Measurements from ENCODE around the gene RAP1GAP.

Gene RAP1GAP

DNA sequence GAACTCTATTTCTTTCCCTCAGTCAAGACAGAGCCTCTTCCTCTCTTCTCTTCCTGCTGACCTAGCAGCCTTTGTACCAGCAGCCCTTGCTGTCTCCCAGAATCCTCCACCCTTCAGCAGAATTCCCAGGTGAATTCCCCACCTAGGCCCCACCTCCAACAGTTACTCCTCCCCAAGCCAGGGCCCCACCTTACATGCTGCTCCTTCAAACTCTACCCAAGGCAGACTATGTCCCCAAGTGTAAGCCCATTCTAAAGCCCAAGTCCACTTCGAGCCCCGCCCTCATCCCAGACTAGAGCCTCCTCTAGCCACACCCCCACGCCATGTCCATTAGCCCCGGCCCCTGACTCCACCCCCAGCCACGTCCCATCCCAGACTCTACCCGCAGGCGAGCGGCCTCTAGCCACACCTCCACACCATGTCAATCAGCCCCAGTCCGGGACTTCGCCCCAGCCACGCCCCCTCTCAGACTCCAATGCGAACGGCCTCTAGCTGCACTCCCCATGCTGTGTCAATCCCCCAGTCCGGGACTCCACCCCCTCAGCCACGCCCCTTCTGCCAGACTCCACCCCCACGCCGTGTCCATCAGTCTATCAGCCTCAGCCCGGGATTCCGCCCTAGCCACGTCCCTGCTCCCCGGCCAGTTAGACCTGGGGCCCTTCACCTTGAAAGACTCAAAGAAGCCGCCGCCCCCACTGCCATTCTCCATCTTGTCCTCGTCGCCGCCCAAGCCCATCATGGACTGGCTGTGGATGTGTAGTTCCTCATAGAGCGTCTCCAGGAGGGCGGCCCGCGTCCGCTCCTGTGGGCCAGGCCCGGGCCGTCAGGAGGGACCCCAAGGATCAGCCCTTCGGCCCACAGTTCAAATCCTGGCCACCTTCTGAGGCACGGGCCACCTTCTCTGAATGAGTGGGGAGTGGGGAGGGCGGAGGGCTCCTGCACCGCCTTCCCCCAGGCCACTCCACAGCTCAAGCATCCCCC, 61.3 kb downstream of the RAP1GAP start:
- peak; percentile 99 for DNase-seq

DNA sequence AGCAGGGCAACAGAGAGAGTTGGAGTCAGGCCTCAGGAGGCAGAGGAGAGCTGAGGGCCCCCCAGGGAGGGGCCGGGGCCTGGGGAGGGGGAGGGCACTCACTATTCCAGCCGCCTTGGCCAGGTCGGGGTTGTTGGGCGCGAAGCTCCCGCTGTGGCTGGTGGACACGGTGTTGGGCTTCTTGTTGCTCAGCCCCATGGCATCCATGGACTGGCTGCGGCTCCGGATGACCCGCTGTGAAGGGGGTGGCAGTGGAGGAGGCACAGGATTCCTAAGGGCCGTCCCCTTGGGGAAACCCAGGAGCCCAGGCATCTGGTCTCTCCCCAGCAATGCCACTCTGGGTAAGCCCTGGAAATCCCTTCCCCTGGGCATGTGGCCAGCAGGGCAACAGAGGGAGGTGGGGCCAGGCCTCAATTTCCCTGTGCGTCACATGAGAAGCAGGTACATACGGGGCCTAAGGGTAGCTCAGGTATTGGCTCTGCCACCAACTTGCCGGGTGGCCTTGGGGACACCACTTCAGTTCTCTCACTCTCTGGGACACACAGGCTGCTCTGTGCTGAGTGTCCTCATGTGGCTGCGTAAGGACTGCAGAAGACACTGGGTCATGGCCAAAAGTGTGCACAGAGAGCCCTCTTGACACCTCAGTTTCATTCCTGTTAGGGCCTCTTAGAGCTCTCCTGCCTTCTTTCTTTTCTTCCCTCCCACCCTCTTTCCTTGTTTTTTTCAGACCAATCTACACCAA, 63.0 kb downstream of the RAP1GAP start:
- no peak for DNase-seq

DNA sequence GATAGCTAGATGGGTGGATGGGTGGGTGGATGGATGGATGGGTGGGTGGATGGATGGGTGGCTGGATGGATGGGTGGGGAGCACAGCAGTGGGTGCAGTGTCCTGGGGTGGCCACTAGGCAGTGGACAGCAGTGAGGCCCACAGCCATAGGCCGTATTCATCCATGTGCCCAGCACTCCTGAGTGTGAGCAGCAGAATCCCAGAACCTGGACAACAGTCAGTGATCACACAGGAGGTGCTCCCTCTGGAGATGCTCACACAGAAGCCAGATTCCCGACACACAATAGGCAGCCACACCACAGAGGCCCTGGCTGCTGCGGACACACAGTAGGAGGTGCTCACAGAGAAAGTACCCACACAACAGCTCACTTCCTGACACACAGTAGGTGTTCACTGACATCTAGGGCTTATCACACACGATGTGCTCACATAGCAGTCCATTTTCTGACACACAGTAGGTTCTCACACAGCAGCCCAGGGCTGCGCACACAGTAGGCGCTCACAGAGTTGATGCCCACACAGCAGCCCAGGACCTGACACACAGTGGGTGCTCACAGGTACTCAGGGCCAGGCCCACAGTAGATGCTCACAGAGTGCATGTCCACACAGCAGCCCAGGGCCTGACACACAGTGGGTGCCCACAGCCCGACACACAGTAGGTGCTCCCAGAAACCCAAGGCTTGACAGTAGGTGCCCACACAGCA, 64.0 kb downstream of the RAP1GAP start:
- no peak for DNase-seq

DNA sequence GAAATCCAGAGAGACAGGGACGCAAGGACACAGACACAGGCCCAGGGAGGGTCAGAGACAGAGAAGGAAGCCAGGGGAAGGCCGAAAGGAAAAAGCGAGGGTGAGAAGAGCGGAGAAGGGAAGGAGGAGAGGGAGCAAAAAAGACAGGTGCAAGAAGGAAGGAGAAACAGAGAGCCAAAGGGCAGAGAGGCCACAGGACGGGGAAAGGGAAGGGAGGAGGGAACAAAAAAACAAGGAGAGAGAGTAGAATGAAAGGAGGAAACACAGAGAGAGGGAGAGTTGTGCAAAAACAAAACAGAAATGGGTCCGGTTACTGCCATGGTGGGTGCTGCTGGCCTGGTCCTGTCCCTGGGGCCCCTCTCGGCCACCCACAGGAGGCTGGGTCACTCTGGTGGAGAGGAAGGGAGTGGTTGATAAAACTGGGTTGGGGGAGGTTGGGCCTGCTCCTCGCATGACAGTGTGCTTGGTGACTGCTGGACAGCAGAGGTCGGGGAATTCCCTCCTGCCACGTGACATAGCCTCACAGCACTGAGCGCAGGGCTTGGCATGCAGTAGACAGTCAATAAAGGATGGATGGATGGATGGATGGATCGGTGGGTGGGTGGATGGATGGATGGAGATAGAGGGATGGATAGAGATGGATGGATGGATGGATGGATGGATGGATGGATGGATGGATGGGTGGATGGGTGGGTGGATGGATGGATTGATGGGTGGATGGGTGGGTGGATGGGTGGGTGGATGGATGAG, 64.8 kb downstream of the RAP1GAP start:
- no peak for DNase-seq

DNA sequence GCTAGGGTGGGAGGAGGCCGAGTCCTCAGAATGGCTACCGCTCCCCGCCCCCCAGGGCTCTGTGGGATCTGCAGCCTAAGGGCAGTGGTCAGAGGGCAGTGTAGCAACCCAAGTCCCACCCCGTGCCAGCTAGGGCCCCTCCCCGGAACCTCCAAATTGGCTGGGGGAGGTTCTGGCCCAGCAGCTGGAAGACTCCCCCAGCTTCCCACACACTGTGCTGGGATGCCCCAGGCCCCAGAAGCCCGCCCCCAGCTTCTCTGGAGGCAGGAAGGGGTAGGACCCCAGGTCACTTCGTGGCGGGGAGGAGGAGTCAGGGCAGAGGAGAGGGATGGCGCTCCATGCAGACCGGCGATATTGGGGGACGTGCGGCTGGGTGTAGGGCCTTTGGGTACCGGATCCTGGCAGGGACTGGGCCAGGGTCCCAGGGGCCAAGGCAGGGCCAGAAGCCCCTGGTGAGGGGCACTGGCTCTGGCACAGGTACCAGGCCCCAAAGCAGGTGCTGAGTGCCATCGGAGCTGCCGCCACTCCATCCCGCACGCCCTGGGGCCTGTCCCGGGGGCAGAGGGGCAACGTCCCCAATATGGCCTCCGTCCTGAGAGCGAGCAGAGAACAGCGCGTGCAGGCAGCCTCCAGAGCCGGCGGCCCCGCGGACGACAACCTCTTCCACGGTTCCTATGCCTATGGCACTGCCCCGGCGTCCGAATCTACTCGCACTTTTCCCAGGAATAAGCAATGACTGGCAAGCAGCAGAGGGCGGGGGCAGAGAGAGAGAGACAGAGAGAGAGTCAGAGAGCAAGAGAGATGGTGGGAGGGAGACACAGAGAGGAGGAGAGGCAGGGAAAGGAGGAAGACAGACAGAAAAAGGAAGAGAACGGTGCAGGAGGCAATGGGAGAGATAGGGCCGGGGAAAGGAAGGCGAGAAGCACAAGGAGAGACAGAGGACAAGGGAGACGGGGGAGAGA, 65.7 kb downstream of the RAP1GAP start:
- DNase-seq: no peak

DNA sequence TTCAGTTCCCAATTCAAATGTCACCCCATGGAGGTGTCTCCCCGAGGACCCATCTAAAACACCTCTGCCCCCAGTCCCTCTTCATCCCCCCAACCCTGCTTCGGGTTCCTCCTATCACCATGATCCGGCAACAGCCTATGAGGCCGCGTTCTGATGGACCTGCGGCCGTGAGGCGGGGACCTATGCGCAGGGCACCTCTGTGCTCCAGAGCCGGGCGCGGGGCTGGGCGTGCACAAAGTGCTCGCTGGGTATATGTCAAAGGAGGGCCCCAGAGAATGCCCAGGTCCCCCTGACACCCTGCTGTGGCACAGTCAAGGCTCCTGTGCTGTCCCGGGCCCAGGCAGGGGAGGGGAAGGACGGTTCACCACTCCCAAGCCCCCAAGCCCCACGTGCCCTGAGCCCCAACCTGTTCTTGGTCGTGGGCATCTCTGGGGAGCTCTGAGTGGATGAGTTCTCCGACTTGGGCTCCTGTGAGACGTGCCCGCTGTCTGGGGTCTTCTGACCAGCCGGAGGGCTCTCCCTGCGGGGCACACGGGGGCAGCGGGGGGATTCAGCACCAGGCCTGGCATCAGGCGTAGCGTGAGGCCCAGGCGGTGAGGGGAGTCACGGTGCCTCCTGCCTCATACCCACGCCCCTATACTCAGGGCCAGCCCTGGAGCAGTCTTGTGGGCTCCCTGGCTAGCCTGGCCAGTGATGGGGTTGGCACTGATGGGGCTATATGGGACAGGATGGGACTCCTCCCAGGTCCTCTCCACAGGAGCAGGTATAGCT, 67.7 kb downstream of the RAP1GAP start:
- no peak for DNase-seq

DNA sequence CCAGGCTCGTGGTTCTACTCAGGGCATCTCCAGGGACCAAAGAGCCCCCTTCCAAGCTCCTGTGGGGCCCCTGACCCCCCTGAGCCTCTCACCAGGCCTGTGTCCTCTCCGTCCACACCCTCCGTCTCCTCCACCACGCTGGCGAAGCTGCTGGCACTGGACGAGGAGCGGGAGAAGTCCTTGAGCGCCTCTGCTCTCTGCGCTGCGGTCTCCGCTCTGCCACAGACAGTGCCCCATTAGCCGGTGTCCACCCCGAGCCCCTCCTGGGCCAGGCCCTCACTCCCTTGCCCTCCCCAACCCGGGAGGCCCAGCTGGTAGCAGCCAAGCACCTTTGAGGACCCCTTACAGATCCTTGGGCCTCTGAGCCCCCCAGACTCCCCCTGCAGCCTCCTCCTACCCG, 69.8 kb downstream of the RAP1GAP start:
- DNase-seq: no peak

DNA sequence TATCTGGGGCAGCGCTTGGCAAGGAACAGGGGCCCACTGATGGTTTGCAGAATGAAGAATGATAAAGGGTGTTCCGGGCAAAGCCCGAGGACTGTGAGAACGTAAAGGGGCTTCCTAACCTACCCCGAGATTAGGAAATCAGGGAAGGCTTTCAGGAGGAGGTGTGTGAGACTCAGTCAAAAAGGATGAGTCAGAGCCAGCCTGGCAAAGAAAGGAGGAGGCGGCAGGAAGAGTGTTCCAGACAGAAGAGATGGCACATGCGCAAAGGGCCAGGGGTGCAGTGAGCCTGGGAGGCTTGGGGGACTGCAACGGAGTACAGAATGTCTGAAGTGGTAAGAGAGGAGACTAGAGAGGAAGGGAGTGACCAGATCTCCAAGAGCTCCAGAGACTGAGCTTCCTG, 70.3 kb downstream of the RAP1GAP start:
- no peak for DNase-seq

DNA sequence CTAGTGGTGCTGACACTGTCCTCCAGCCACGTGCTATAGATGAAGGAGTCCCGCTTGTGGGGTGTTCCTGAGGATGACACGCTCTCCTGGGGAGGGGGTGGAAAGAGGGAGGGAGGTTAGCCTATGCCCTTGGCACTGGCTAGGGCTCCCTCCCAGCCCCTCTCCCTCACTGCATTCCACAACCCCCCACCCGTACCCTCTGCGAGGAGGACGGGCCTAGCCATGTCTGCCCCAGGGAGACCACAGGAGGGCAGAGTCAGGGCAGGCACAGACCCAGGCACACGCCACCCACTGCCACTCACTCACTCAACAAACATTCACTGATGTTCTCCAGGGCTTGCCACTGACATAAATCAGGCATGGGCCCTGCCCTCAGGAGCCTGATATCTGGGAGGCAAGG, 70.7 kb downstream of the RAP1GAP start:
- no peak for DNase-seq

DNA sequence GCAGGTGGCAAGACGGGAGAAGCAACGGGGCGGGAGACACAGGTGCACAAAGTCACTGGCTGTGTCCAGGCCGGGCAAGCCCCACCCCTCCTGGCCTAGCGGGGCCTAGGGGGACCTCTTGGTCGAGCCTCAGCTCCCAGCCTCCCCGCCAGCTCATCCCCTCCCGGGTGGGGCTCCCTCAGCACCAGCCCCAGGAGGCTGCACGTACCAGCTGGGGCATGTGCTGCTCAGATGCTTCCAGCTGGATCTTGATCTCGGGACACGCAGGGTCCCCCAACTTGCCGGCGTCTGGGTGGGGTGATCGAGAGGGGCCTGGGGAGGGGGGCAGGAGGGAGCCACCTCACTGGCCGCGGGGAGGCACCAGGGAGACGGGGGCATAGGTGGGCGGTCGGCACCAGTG, 71.4 kb downstream of the RAP1GAP start:
- DNase-seq: no peak

DNA sequence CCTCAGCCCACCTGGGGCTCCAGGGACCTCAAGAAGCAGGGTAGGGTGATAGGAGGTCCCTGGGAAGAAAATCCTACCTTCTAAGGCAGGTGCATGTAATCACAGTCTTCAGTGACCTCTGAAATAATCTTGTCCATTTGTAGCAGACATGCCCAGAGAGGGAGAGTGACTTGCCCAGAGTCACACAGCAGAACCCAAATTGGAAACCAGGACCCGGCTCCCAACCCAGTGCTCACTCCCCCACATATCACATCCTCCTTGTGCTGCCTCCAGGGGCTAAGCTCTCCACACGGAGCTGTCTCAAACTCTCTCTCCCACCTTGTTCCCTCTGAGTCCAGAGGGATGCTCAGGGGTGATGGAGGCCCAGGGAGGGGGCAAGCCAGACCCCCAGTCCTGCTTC, 72.5 kb downstream of the RAP1GAP start:
- no peak for DNase-seq

DNA sequence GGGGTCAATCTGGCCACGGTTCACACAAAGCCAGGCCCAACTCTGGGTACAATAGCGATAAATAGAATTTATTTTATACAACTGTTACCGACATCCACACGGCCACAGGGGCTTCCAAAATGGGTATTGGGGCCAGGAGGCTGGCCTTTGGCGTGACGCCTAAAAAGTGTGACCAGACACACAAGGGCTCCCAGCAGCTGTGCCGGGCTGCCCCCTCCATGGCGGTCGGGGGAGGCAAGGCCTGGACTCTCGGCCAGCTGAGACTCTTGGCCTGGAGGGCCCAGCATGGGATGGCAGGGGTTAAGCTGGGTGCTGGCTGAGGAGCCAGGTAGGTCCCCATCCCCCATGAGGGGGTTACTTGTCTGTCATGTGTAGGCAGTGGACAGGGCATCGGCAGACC, 73.0 kb downstream of the RAP1GAP start:
- DNase-seq: no peak

DNA sequence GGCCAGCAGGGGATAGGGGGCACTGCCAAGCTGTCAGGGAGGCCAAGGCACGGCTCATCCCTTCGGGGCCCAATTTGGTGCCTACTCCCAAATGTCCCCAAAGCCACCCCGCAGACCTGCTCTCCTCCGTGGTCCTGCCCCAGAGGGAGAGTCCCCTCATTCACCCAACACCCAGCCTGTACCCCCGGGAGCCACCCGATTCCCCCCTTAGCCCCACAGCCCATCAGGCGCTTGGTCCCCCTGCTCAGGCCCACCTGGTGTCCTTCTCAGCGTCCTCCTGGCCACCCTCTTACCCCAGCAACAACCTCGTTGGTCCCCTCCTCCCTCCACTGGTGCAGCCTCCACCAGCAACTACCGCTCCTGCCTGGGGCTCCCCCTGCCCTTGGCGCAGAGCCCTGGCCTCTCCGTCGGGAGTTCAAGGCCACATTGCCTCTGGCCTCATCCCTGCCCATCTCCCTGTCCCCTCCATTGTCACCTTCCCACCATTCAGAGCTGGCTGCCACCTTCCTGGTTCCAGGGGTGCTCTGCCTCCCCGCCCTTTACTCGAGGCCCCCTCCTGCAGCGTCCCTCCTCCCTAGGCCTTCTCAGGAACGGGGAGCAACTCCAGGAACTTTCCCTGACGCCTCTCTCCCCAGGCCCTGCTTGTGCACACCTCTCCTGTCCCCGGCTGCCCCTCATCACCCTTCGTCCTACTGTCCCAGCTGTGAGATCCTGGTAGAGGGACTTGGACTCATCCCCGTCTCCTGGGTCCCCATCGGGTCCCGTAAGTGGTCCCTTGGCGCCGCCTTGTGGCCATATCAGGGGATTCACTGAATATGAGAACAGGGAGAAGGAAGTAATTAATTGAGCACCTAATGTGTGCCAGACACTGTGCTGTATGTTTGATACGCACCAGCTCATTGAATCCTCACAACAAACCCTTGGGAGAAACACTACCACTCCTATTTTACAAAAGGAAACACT, 73.9 kb downstream of the RAP1GAP start:
- DNase-seq: peak; percentile 78

DNA sequence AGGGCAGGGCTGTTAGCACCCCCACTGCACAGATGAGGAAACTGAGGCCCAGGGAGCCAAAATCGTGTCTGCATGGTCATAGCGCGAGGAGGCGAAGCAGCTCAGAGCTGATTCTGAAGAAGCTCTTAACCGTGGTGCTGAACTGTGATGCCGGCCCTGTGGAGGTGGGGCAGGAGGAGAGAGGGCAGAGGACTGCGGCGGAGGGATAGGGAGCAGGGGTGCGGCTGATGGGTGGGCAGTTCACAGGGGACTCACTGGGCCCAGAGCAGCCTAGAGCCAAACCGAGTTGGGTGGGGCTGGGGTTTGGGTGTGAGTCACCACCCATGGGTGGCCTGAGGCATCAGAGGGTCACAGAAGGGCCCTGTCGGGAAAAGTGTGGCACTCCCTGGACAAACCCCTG, 74.7 kb downstream of the RAP1GAP start:
- peak; percentile 69 for DNase-seq

DNA sequence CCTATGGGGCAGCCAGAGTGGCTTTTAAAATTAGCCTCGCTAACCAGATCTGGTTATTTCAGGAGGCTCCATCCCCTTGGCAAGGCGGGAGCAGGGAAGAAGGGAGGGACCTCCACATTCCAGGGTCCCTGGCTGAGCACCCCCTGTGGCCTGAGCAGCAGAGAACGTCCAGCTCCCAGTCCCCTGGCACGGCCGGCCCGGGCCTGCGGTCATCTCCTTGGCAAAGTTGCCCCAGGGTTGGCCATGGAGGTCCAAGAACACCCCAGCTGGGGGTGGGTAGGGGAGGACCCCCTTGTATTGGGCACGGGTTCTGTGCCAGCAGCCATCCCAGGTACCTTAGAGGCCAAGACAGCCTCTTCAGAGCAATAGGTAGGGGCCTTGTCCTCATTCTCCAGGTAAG, 75.9 kb downstream of the RAP1GAP start:
- DNase-seq: no peak

DNA sequence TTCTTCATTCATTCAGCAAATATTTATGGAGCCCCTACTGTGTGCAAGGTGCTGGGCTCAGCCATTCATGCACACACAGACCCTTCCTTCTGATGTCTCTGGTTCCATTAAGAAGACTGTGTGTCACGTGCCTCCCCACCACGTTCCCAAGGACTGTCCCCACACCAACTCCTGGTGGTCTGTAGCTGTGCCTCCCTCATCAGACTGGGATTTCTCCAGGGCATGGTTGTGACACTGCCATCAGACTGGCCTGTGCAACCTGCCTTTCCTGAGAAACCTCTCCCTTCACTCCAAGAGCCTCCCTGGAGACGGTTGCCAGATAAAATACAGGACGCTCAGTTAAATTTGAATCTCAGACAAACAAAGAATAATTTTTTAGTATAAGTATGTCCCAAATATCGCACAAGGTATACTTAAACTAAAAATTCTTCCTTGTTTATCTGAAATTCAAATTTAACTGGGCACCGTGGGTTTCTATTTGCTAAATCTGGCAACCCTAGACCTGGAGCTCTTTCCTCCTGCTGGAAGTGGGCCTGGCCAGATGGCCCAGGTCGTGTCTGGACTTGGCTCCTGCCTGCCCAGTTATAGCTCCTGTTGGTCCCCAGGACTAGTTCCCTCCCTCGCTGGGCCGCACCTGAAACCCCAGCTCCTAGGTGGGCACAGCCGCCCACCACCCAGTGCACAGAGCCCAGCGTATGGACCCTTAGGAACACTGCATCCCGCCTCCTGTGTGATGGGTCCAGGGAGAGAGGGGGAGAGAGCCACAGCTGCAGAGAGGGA, 76.9 kb downstream of the RAP1GAP start:
- DNase-seq: no peak

DNA sequence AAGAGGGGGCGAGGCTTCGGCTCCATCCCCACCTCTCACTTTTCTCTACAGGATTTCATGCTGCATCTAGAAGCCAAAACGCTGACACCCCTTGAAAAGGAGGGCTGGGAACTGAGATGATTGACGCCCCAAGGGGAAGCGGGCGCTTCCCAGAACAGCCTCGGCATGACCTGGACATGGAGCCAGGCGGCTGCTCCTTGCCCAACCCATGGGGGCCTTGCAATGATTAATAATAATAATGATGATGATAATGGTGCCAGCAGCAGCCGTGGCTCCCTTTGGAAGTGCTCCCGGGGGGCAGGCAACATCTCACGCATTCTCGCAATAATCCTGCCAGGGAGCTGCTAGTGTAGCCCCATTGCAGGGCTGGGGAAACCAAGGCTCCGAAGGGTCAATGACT, 78.2 kb downstream of the RAP1GAP start:
- DNase-seq: no peak

DNA sequence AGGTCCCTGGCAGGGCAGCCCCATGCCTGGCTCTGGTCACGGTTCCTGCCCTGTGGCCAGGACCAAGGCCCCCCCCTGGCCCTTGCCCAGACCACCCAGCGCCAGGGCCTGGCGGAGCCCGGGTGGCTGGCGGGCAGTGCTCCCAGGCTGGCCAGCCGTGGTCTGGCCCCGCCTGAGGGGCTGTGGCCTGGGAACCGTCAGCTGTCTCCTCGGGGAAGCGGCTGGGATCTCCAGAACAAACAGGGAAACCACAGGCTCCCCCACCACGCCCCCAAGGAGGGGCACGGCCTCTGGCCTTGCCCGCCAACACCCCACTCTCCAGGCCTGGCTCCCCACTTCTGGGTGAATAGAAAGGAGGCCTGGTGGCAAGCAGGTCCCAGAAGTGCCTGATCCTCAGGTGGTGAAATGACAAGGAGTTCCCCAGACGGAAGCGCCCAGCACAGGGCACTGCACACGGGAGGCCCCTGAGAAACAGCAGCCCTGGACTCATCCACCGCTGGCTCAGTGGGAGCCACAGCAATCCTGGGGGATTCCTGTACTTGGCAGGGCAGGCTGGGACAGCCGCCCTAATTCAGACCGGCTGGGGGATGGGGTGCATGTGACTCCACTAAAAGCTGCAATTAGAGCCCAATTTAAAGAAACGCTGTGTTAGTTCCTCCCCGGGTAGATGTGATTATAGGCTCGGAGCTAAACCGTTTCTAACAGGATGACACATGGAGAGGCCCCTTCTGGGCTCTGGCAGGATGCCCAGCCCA, 78.9 kb downstream of the RAP1GAP start:
- peak; percentile 75 for DNase-seq

All from islet precursor cell (in vitro differentiated cells).